ENCODE results near the gene PSKH1. TPM values are rescaled to one million over a fixed set of nuclear protein-coding genes. Genes with fewer than 3 reads are reported as not detected.
A peak's percentile ranks its signal among the peaks of the same experiment; 100 is the strongest.
"Not testable (repeated sequence)": the region's sequence is repeated elsewhere in the genome, so short reads cannot be mapped to it uniquely, and the experiment has no call there.

The PSKH1 gene
- total RNA-seq, 1 experiment from 2014 or later, result 13.8 TPM

DNA sequence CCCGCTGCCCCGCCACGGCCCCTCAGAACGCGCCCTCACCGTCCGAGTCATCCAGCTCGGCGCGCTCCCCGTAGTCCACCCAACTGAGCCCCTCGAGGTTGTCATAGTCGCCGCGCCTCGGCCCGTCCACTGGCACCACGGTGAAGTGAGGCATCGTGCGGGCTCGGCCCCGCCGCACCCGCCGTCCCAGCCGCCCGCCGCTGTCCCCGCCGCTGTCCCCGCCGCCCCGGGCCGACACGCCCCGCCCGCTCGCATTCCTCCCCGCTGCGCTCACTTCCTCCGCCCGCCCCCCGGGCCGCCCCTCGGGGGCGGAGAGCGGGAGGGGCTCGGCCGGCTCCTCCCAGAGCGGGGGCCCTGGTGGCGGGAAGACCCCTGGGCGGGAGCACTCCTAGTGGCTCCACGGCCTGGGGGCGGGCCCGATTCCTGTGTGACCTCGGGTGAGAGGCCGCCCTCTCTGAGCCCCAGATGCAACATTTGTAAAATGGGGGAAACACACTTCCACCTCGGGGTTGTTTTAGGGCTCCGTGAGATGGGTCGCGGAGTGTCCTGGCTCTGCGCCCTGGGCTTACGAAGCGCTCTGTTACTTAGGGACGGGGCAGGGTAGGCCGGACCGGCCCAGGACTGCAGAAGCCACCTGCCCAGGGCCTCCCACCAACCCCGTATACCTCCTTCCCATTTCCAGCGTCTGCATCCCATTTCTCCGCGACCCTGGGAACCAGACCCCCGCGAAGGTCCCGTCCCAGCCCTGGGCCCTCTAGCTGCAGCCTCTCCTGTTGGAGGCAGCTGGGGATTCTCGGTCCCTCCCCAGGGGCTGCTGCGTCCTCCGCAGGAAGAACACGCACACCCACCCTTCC lies 75.6 kb downstream of the PSKH1 start, which contains the start of gene SLC12A4:
Gene SLC12A4 (minus strand): TSS at position 238 of the 854 bp plus-strand sequence. CDS start 84 bp downstream, at position 154.
- peak within 1 kb of the TSS; percentile 64 for H3K4me3 ChIP-seq
- no peaks in the 10 kb centered on the region for H3K27me3 ChIP-seq
- DNase-seq, result peak; percentile 75
- no peaks in the 10 kb centered on the region for H3K9me3 ChIP-seq
- H3K36me3 ChIP-seq, result no peaks in the 10 kb centered on the region

DNA sequence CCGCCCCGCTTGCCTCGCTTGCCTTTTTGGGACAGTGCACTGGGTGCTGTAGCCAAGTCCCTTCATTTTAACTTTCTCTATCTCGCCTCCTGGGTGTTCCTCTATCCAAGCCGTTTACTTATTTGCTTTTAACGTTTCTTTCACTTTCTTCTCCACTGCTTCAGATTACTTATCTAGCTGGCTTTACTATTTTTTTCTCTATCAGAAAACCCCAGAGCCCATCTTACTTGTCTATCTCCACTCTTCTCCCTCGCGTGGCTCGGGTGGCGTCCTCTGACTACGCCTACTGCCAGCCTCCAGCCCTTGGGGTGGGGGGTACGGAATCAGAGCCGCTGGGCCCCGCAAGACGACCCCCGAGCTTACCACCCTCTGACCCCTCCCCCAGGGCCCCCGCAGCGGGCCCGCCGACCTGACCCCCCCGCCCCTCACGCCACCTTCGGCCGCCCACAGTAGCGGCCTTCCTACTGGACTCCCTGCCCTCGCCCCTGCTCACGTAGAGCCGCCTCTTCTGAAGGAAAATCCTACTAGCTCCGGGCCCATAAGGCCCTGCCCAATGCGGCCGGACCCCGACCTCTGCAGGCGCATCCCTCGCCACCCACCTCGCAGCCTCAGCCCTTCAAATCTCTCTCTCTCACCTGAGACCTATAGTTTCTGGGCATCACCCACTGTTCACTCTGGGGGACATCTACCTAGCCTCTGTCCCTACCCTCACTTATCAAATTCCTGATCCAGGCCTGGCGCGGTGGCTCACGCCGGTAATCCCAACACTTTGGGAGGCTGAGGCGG lies 76.4 kb downstream of the PSKH1 start:
- Histone ChIP-seq H3K9me3 (no peaks in the 10 kb centered on the region), H3K36me3 (no peaks in the 10 kb centered on the region), H3K4me3 (no peak overlapping the region), H3K27me3 (no peaks in the 10 kb centered on the region)
- DNase-seq, result no peak

DNA sequence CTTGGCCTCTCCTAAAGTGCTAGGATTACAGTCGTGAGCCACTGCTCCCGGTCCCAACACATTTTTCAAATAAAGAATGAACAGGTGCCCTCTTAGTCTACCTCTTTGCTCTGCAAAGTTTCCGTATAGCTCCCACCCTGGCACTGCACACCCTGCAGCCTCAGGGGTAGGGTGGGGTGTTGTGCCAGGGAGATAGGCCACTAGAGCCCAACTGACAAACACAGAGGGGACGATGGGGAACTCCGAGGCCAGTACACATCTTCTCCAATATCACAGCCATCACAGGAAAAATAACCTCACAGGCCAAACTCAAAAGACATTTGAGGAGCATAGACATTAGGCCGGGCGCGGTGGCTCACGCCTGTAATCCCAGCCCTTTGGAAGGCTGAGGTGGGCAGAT lies 78.1 kb downstream of the PSKH1 start:
- no peak for DNase-seq
- Histone ChIP-seq H3K27me3 (no peaks in the 10 kb centered on the region), H3K36me3 (no peaks in the 10 kb centered on the region), H3K4me3 (no peak overlapping the region), H3K9me3 (no peaks in the 10 kb centered on the region)

DNA sequence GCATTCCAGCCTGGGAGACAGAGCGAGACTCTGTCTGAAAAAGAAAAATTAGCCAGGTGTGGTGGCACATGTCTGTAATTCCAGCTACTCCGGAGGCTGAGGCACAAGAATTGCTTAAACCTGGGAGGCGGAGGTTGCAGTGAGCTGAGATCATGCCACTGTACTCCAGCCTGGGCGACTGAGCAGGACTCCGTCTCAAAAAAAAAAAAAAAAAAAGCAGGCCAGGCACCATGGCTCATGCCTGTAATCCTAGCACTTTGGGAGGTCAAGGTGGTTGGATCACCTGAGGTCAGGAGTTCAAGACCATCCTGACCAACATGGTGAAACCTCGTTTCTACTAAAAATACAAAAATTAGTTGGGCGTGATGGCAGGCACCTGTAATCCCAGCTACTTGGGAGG lies 79.2 kb downstream of the PSKH1 start:
- H3K9me3 ChIP-seq, H3K27me3 ChIP-seq, H3K36me3 ChIP-seq, H3K4me3 ChIP-seq, DNase-seq: not testable (repeated sequence)

DNA sequence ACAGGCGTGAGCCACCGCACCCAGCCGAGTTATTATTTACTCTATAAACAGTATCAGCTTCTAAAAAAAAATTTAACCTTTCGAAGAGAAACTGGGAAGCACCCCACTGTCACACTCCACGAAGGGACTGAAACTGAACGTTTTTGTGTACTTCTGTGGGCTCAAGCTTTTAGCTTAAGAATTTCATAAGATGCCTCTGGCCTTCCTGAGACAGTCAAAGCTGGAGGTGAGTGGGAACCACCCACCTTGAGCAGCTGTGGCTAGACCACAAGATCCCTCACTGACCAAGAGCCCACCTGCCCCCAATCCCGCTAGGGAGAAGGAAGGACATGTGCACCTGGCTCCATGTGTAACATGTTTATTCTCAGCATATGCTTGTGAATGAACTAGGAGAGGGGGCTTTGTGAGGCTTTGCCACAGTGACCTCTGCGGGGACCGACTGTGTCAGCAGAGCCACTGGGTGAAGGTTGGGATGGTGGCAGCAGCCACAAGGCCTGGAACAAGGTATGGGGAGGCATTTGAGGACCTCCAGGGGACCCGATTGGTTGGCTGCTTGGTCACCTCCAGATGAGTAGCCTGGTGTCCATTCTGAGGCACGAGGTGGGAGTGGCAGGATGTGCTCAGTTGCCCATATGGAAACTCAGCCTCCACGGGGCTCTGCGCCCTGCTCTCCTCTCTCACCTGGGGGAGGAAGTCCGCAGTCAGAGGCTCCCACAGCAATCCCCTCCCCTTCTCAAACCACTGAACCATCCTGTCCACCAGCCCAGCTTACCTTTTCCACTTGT lies 82.5 kb downstream of the PSKH1 start:
- no peak for DNase-seq
- H3K9me3 ChIP-seq, result no peaks in the 10 kb centered on the region
- H3K36me3 ChIP-seq, result no peaks in the 10 kb centered on the region
- H3K27me3 ChIP-seq, result no peaks in the 10 kb centered on the region
- H3K4me3 ChIP-seq, result no peak overlapping the region

GRCh38 chr16:67976205-67976604 lies 83.2 kb downstream of the PSKH1 start:
- DNase-seq, result no peak
- Histone ChIP-seq H3K4me3 (no peak overlapping the region), H3K27me3 (no peaks in the 10 kb centered on the region), H3K9me3 (no peaks in the 10 kb centered on the region), H3K36me3 (no peaks in the 10 kb centered on the region)

DNA sequence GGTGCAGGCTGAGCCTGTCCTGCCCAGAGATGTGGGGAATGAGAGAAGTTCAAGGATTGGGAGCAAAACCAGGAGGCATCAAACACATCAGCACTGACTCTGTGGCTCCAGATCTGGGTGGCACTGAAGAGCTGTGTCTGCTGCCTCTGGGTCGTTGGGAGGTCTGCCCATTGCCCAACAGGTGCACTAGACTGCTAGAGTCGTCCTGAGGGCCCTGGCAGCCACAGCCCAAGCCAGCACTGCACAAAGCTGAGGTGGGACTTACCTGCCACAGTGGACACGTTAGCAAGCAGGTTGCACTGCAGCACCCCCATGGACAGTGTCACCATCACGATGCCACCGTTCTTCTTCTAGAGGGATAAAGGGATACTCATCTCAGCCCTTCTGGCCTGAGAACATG lies 84.0 kb downstream of the PSKH1 start:
- Histone ChIP-seq H3K9me3 (no peaks in the 10 kb centered on the region), H3K36me3 (no peaks in the 10 kb centered on the region), H3K27me3 (no peaks in the 10 kb centered on the region), H3K4me3 (no peak overlapping the region)
- DNase-seq, result no peak

DNA sequence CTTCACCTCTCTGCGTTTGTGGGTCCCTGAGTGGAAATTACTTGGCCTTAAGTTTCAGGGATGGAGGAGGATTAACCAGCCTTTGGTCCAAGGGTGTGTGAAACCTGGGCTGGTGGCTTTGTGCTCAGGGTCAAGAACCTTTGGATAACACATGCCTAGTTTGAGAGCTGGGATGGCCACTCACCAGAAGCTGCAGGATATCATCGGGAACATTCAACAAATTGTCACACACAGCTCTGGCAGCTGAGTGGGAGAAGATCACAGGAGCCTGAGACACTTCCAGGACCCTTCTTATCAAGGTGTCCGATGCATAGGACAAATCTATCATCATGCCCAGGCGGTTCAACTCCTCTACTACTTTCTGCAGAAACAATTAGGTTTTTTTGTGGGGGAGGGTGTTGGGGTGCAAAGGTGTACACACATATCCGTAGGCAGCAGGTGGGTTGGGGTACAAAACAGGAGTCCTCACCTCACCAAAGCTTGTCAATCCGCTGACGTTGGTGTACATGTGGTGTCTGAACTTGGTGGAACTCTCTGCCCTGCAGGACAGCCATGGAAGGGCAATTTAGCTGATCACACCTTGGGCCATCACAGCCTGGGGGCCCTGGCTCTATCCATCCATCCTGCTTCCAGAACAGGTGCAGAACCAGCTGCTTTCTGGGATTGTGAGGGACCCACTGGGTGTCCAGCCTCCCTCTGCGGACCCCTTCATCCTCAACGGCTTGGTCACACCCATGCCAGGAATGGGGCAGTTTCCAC lies 84.6 kb downstream of the PSKH1 start:
- Histone ChIP-seq H3K4me3 (no peak overlapping the region), H3K9me3 (no peaks in the 10 kb centered on the region), H3K36me3 (no peaks in the 10 kb centered on the region), H3K27me3 (no peaks in the 10 kb centered on the region)
- no peak for DNase-seq

Other genes with a start within 250 kb of the PSKH1 start
- 0.07 TPM in 1 of 2 replicates, not detected in the other for gene CARMIL2, start 248.1 kb upstream of the PSKH1 start, total RNA-seq (2014; rRNA removed; shearing (Covaris generic); ENCODE audit: low replicate concordance)
- gene ACD, start 233.0 kb upstream of the PSKH1 start, total RNA-seq (2014; rRNA removed; shearing (Covaris generic); ENCODE audit: low replicate concordance), result 24.4 and 24.7 TPM in 2 replicates
- 0.89 and 1.5 TPM in 2 replicates for gene PARD6A, start 232.3 kb upstream of the PSKH1 start, total RNA-seq (2014; rRNA removed; shearing (Covaris generic); ENCODE audit: low replicate concordance)
- gene ENKD1, start 226.5 kb upstream of the PSKH1 start, total RNA-seq (2014; rRNA removed; shearing (Covaris generic); ENCODE audit: low replicate concordance), result 8.8 and 15.7 TPM in 2 replicates
- gene C16orf86, start 226.4 kb upstream of the PSKH1 start, total RNA-seq (2014; rRNA removed; shearing (Covaris generic); ENCODE audit: low replicate concordance), result not detected in 2 replicates
- 11.8 and 13.4 TPM in 2 replicates for gene GFOD2, start 173.9 kb upstream of the PSKH1 start, total RNA-seq (2014; rRNA removed; shearing (Covaris generic); ENCODE audit: low replicate concordance)
- 0.79 and 1.8 TPM in 2 replicates for gene RANBP10, start 86.7 kb upstream of the PSKH1 start, total RNA-seq (2014; rRNA removed; shearing (Covaris generic); ENCODE audit: low replicate concordance)
- gene TSNAXIP1, start 86.4 kb upstream of the PSKH1 start, total RNA-seq (2014; rRNA removed; shearing (Covaris generic); ENCODE audit: low replicate concordance), result 1.4 TPM in 1 of 2 replicates, not detected in the other
- gene THAP11, start 50.9 kb upstream of the PSKH1 start, total RNA-seq (2014; rRNA removed; shearing (Covaris generic); ENCODE audit: low replicate concordance), result 37.2 and 42.9 TPM in 2 replicates
- gene NUTF2, start 46.3 kb upstream of the PSKH1 start, total RNA-seq (2014; rRNA removed; shearing (Covaris generic); ENCODE audit: low replicate concordance), result 55.9 and 178 TPM in 2 replicates
- gene CENPT, start 45.6 kb upstream of the PSKH1 start, total RNA-seq (2014; rRNA removed; shearing (Covaris generic); ENCODE audit: low replicate concordance), result 20.4 and 27.4 TPM in 2 replicates
- gene EDC4, start 20.2 kb upstream of the PSKH1 start, total RNA-seq (2014; rRNA removed; shearing (Covaris generic); ENCODE audit: low replicate concordance), result 19.8 and 38.6 TPM in 2 replicates
- not detected in 2 replicates for gene NRN1L, start 8.4 kb upstream of the PSKH1 start, total RNA-seq (2014; rRNA removed; shearing (Covaris generic); ENCODE audit: low replicate concordance)
- 0.72 and 1.9 TPM in 2 replicates for gene CTRL, start 38.6 kb downstream of the PSKH1 start, total RNA-seq (2014; rRNA removed; shearing (Covaris generic); ENCODE audit: low replicate concordance)
- 8.8 and 12.7 TPM in 2 replicates for gene PSMB10, start 43.6 kb downstream of the PSKH1 start, total RNA-seq (2014; rRNA removed; shearing (Covaris generic); ENCODE audit: low replicate concordance)
- gene LCAT, start 50.9 kb downstream of the PSKH1 start, total RNA-seq (2014; rRNA removed; shearing (Covaris generic); ENCODE audit: low replicate concordance), result 0.16 TPM in 1 of 2 replicates, not detected in the other
- gene SLC12A4, start 75.4 kb downstream of the PSKH1 start, total RNA-seq (2014; rRNA removed; shearing (Covaris generic); ENCODE audit: low replicate concordance), result 11.9 and 12.3 TPM in 2 replicates
- not detected in 2 replicates for gene DPEP3, start 87.2 kb downstream of the PSKH1 start, total RNA-seq (2014; rRNA removed; shearing (Covaris generic); ENCODE audit: low replicate concordance)
- not detected in 2 replicates for gene DPEP2, start 106.2 kb downstream of the PSKH1 start, total RNA-seq (2014; rRNA removed; shearing (Covaris generic); ENCODE audit: low replicate concordance)
- gene DPEP2NB, start 122.7 kb downstream of the PSKH1 start, total RNA-seq (2014; rRNA removed; shearing (Covaris generic); ENCODE audit: low replicate concordance), result not detected in 2 replicates
- 17.9 and 18.0 TPM in 2 replicates for gene DDX28, start 130.0 kb downstream of the PSKH1 start, total RNA-seq (2014; rRNA removed; shearing (Covaris generic); ENCODE audit: low replicate concordance)
- 16.9 and 25.0 TPM in 2 replicates for gene DUS2, start 130.0 kb downstream of the PSKH1 start, total RNA-seq (2014; rRNA removed; shearing (Covaris generic); ENCODE audit: low replicate concordance)
- gene NFATC3, start 192.1 kb downstream of the PSKH1 start, total RNA-seq (2014; rRNA removed; shearing (Covaris generic); ENCODE audit: low replicate concordance), result 4.5 and 4.6 TPM in 2 replicates